Calu3 (cell line): ENCODE data around the gene KCNJ3. TPM values are rescaled to one million over a fixed set of nuclear protein-coding genes. Genes with fewer than 3 reads are reported as not detected.

Experiments used
- BruUV-seq: library from RNA; stranded (reverse); fragments of 400-500 nt; replicated peaks from 2 replicates; lab custom pipeline; 2021; lab: Mats Ljungman, UMichigan
- CTCF ChIA-PET: fragments of 300-600 bp; sonication (Branson Sonifier 250); formaldehyde crosslinking; loops from one replicate; lab custom pipeline; 2022; ENCODE audit warnings: antibody characterized with exemption; lab: Charles Lee
- DNase-seq: peaks from one replicate; pipeline ENCODE4 v3.0.0; 2022
- H3K27ac Mint-ChIP-seq: one replicate; pipeline ENCODE4 v1.8.0; 2022; ENCODE audit warnings: mixed read lengths; ENCODE audit not compliant: unreplicated experiment
- H3K27me3 Mint-ChIP-seq: one replicate; pipeline ENCODE4 v1.8.0; 2022; ENCODE audit warnings: mixed read lengths; ENCODE audit not compliant: unreplicated experiment
- H3K36me3 Mint-ChIP-seq: one replicate; pipeline ENCODE4 v1.8.0; 2022; ENCODE audit warnings: mild to moderate bottlenecking, moderate library complexity, mixed read lengths; ENCODE audit not compliant: insufficient read depth, unreplicated experiment
- H3K4me1 Mint-ChIP-seq: one replicate; pipeline ENCODE4 v1.8.0; 2022; ENCODE audit warnings: mild to moderate bottlenecking, low read depth, mixed read lengths; ENCODE audit not compliant: unreplicated experiment
- H3K4me3 Mint-ChIP-seq: one replicate; pipeline ENCODE4 v1.8.0; 2022; ENCODE audit warnings: mild to moderate bottlenecking, low read depth, moderate library complexity, mixed read lengths; ENCODE audit not compliant: unreplicated experiment
- H3K9me3 Mint-ChIP-seq: one replicate; pipeline ENCODE4 v1.8.0; 2022; ENCODE audit warnings: low read depth, mixed read lengths; ENCODE audit not compliant: unreplicated experiment
- intact Hi-C: fragments of 100-400 bp; cut with micrococcal nuclease; formaldehyde crosslinking; loops from one replicate; pipeline ENCODE4 v1.10.0; 2022; ENCODE audit not compliant: unreplicated experiment
- total RNA-seq: library from RNA; stranded (reverse); gene quantifications from 2 replicates; pipeline ENCODE4 v1.2.3, GENCODE V29; 2022
- TF ChIP-seq, protein P1 (sequence below): fragments of 200-600 bp; IDR thresholded peaks from one replicate; pipeline ENCODE4 v1.8.0; 2022; ENCODE audit warnings: antibody characterized with exemption; ENCODE audit not compliant: unreplicated experiment

KCNJ3 gene
- total RNA-seq, 1 experiment from 2014 or later = 0.17 TPM

DNA sequence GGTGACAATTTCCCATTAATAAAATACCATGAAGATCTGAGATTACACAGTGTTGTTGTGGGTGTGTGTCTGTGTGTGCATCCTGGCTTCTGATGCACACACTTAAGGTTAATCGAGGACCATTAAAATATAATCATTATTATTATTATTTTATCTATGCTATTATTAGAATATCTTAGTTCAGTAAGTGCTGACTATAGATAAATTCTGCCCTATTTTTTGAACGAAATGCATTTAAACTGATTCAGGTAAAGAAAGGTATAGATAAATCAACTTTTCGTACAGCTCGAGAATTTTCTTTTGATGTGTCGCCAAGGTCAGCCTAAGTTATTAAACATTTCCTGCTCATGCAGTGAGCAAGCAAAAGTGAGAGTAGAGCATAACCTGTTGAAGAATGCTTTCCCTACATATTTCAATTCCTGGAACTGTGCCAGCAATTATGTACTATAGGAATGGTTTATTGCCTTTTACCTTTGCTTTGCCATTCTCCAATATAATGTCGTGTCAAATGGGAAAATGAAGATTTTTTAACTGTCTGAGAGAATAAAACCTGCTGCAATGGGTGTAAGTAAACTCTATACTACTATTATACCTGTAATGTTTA, 25.8 kb downstream of the KCNJ3 start:
- intact Hi-C loops = loop anchor here (2.0 kb wide), 1 partner anchor 27 kb away; no protein-coding TSS in a partner anchor
- no peak overlapping the region for H3K4me3 Mint-ChIP-seq
- CTCF ChIA-PET = no interaction called here
- no peaks in the 10 kb centered on the region for H3K36me3 Mint-ChIP-seq
- no peak for DNase-seq
- H3K27ac Mint-ChIP-seq = no peak overlapping the region
- BruUV-seq = no TSS peak
- peaks cover 7% of the 10 kb centered on the region for H3K9me3 Mint-ChIP-seq
- H3K4me1 Mint-ChIP-seq = no peaks in the 10 kb centered on the region
- TF ChIP-seq, protein P1, sequence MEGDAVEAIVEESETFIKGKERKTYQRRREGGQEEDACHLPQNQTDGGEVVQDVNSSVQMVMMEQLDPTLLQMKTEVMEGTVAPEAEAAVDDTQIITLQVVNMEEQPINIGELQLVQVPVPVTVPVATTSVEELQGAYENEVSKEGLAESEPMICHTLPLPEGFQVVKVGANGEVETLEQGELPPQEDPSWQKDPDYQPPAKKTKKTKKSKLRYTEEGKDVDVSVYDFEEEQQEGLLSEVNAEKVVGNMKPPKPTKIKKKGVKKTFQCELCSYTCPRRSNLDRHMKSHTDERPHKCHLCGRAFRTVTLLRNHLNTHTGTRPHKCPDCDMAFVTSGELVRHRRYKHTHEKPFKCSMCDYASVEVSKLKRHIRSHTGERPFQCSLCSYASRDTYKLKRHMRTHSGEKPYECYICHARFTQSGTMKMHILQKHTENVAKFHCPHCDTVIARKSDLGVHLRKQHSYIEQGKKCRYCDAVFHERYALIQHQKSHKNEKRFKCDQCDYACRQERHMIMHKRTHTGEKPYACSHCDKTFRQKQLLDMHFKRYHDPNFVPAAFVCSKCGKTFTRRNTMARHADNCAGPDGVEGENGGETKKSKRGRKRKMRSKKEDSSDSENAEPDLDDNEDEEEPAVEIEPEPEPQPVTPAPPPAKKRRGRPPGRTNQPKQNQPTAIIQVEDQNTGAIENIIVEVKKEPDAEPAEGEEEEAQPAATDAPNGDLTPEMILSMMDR = no peak
- no peaks in the 10 kb centered on the region for H3K27me3 Mint-ChIP-seq

DNA sequence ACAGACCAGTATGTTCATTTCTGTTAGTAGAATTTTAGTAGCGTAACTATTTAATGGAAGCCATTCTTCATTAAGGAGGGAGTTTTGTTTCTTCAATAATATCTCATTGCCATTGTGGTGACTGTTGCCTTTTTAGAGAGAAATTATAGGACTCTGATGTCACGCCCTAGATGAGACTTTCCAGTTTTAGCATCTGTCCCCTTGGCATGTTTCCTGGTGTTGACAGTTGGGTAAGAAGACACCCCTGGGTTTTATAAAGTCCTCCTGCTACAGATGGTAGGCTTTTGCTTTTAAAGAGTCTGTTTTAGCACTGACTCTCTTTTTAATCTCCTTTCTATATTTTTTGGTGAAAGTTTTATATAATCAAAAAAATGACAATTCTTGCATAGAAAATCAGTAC, 41.9 kb downstream of the KCNJ3 start:
- no peaks in the 10 kb centered on the region for H3K4me1 Mint-ChIP-seq
- CTCF ChIA-PET = no interaction called here
- BruUV-seq = no TSS peak
- H3K36me3 Mint-ChIP-seq = no peaks in the 10 kb centered on the region
- TF ChIP-seq, protein P1 = no peak
- DNase-seq = no peak
- H3K27me3 Mint-ChIP-seq = no peaks in the 10 kb centered on the region
- H3K9me3 Mint-ChIP-seq = no peaks in the 10 kb centered on the region
- H3K27ac Mint-ChIP-seq = no peak overlapping the region
- no peak overlapping the region for H3K4me3 Mint-ChIP-seq
- intact Hi-C loops = no loop called here

DNA sequence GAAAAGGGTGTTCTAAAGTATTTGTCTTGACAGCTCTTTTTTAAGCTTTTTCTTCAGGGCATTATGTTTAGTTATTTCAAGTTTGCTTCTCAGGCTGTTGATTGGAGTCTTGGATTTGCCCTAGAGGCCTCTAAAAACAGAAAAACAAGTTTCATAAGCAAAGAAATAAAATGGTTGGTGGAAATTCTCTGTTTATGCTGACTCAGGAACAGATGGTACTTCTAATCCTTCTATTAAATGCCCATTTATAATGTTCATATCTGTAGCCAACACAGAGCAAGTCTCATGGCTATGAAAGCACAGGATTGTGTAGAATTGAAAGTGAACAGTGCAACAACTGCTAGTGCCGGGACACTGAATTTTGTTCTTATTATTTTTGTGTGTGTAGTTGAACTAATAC, 60.4 kb downstream of the KCNJ3 start:
- intact Hi-C loops = no loop called here
- CTCF ChIA-PET = no interaction called here
- no TSS peak for BruUV-seq
- Mint-ChIP-seq H3K4me3 (no peak overlapping the region), H3K4me1 (no peaks in the 10 kb centered on the region), H3K36me3 (no peaks in the 10 kb centered on the region), H3K27ac (no peak overlapping the region), H3K27me3 (no peaks in the 10 kb centered on the region), H3K9me3 (no peaks in the 10 kb centered on the region)
- TF ChIP-seq, protein P1 = no peak
- no peak for DNase-seq

- H3K27ac Mint-ChIP-seq = no peak overlapping the region
- no peaks in the 10 kb centered on the region for H3K4me1 Mint-ChIP-seq
- no peak for DNase-seq
- CTCF ChIA-PET = no interaction called here
- TF ChIP-seq, protein P1 = no peak
- BruUV-seq = no TSS peak
- intact Hi-C loops = no loop called here
- no peaks in the 10 kb centered on the region for H3K36me3 Mint-ChIP-seq
- no peak overlapping the region for H3K4me3 Mint-ChIP-seq
- H3K27me3 Mint-ChIP-seq = no peaks in the 10 kb centered on the region
- no peaks in the 10 kb centered on the region for H3K9me3 Mint-ChIP-seq
These were observed 64.1 kb downstream of the KCNJ3 start for GRCh38 chr2:154762638-154763037.
